ENCODE measurements around the gene HPSE2. TPM values are rescaled to one million over a fixed set of nuclear protein-coding genes. Genes with fewer than 3 reads are reported as not detected.
A peak's percentile ranks its signal among the peaks of the same experiment; 100 is the strongest.

Gene HPSE2
- total and polyA plus RNA-seq, 12 donors: 0.04 to 0.24 (median 0.13) TPM; not detected in 6

GRCh38 chr10:98461500-98461842 lies 774.2 kb downstream of the HPSE2 start:
- 77% methylated on average over 3 of the region's 3 CpGs for WGBS, 2 donors
- intact Hi-C loops (cut with DNase I): loop anchor here in 4 of 10 donors (10.0 kb wide), 3 partner anchors 203 to 973 kb away; partner anchors contain the start of gene GOT1 (in 1 of the 4)
- DNase-seq: no peak
- TF ChIP-seq CTCF (IDR thresholded peaks at IDR 0.05): no peak
- peaks cover 0 to 31% (median 13%) of the 10 kb centered on the region in 9 donors for H3K4me1 ChIP-seq
- H3K27ac ChIP-seq: peak overlapping the region in 9 of 10 donors; percentile 52 to 82 (median 72)
- H3K4me3 ChIP-seq: no peak overlapping the region
- ATAC-seq: no peak
- H3K36me3 ChIP-seq: no peaks in the 10 kb centered on the region
- no peaks in the 10 kb centered on the region for H3K9me3 ChIP-seq
- peaks cover 0 to 15% (median 5%) of the 10 kb centered on the region in 7 donors for H3K27me3 ChIP-seq

- DNase-seq: peak in 1 of 2 donors; percentile 55
- ATAC-seq: peak; percentile 72 to 96 (median 92)
- no peaks in the 10 kb centered on the region for H3K9me3 ChIP-seq
- intact Hi-C loops (cut with DNase I): loop anchor here in 4 of 10 donors (10.0 kb wide), 3 partner anchors 204 to 974 kb away; partner anchors contain the start of gene GOT1 (in 1 of the 4)
- H3K27me3 ChIP-seq: peaks cover 0 to 15% (median 5%) of the 10 kb centered on the region in 7 donors
- H3K27ac ChIP-seq: peak overlapping the region in 9 of 10 donors; percentile 52 to 82 (median 72)
- H3K36me3 ChIP-seq: no peaks in the 10 kb centered on the region
- H3K4me3 ChIP-seq: no peak overlapping the region
- peaks cover 0 to 31% (median 13%) of the 10 kb centered on the region in 9 donors for H3K4me1 ChIP-seq
- no peak for TF ChIP-seq CTCF (IDR thresholded peaks at IDR 0.05)
- WGBS, 2 donors: 48 to 49% methylated on average over 3 of the region's 3 CpGs
These were observed 774.7 kb downstream of the HPSE2 start for GRCh38 chr10:98460837-98461499.

- H3K27ac ChIP-seq: peak overlapping the region in 2 of 10 donors; percentile 81
- peaks cover 0 to 23% (median 13%) of the 10 kb centered on the region in 9 donors for H3K4me1 ChIP-seq
- no peak for DNase-seq
- ATAC-seq: no peak
- WGBS, 2 donors: 83 to 85% methylated on average over 15 of the region's 15 CpGs
- intact Hi-C loops (cut with DNase I): no loop called here
- no peak for TF ChIP-seq CTCF (IDR thresholded peaks at IDR 0.05)
- no peaks in the 10 kb centered on the region for H3K36me3 ChIP-seq
- no peaks in the 10 kb centered on the region for H3K9me3 ChIP-seq
- H3K4me3 ChIP-seq: no peak overlapping the region
- H3K27me3 ChIP-seq: peaks cover 0 to 15% (median 5%) of the 10 kb centered on the region in 7 donors
These were observed 776.6 kb downstream of the HPSE2 start for GRCh38 chr10:98458809-98459784.

DNA sequence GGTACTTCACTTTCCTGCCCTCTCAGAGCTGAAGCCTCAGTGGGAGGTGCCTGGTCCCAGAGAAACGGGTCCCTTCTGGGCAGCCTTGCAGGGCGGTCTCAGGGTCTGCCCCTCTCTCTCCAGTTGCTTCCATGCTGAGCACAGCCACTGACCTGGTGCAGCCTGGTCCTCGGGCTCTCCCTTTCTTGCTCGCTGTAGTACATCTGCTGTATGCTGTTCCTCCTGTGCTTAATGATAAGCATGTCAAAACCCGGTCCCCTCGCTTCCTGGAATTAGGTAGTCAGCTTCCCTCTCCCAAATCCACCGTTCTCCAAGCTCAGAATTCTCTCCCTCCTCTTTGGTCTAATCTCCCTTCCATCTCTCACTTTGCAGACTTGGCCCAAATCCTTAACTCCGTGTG lies 777.9 kb downstream of the HPSE2 start:
- Histone ChIP-seq H3K4me1 (peaks cover 0 to 23% (median 13%) of the 10 kb centered on the region in 9 donors), H3K27me3 (peaks cover 0 to 17% (median 5%) of the 10 kb centered on the region in 7 donors), H3K4me3 (no peak overlapping the region), H3K36me3 (no peaks in the 10 kb centered on the region), H3K9me3 (no peaks in the 10 kb centered on the region), H3K27ac (no peak overlapping the region)
- DNase-seq (no peak), ATAC-seq (no peak)
- no peak for TF ChIP-seq CTCF (IDR thresholded peaks at IDR 0.05)
- 25 to 46% methylated on average over 7 to 8 of the region's 8 CpGs for WGBS, 2 donors
- intact Hi-C loops (cut with DNase I): no loop called here

Measured in heart right ventricle (tissue), 16 donors.